Breast epithelium (tissue), 3 donors: ENCODE measurements around the gene TUBB1.

ENCODE experiments used
- CTCF ChIP-seq, 3 donors: fragments of 450-650 bp; IDR thresholded peaks; one replicate each; pipeline ENCODE4 v1.5.1; 2016 to 2017; ENCODE audit warnings: antibody characterized with exemption in 3 of 3, mild to moderate bottlenecking in 3 of 3, moderate library complexity in 3 of 3
- POLR2AphosphoS5 ChIP-seq, 3 donors: sonication (generic); formaldehyde crosslinking; IDR thresholded peaks; one replicate each; pipeline ENCODE4 v1.6.1; 2017; ENCODE audit warnings: antibody characterized with exemption in 3 of 3

GRCh38 chr20:58987790-58988564, 31.3 kb upstream of the TUBB1 start:
- TF ChIP-seq CTCF (IDR thresholded peaks at IDR 0.05) (no peak), POLR2AphosphoS5 (IDR thresholded peaks at IDR 0.05) (no peak)
